Left renal pelvis (tissue), 4 donors: ENCODE measurements around the gene PARP16. TPM values are rescaled to one million over a fixed set of nuclear protein-coding genes. Genes with fewer than 3 reads are reported as not detected.
A peak's percentile ranks its signal among the peaks of the same experiment; 100 is the strongest.

Experiments used
- DNase-seq, 4 donors: peaks; one replicate each; pipeline ENCODE4 v3.0.0-alpha.2; 2013; ENCODE audit warnings: low read depth in 4 of 4, low spot score in 3 of 4
- polyA plus RNA-seq, 4 donors: library from polyadenylated mRNA; unstranded; fragments of 120-200 nt; gene quantifications; one replicate each; pipeline ENCODE4 v1.2.1, GENCODE V29; 2013; ENCODE audit not compliant: insufficient read length in 4 of 4

The PARP16 gene, protein sequence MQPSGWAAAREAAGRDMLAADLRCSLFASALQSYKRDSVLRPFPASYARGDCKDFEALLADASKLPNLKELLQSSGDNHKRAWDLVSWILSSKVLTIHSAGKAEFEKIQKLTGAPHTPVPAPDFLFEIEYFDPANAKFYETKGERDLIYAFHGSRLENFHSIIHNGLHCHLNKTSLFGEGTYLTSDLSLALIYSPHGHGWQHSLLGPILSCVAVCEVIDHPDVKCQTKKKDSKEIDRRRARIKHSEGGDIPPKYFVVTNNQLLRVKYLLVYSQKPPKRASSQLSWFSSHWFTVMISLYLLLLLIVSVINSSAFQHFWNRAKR
- 10 to 100 TPM; 17.7 to 24.0 (median 19.4) TPM for polyA plus RNA-seq

DNA sequence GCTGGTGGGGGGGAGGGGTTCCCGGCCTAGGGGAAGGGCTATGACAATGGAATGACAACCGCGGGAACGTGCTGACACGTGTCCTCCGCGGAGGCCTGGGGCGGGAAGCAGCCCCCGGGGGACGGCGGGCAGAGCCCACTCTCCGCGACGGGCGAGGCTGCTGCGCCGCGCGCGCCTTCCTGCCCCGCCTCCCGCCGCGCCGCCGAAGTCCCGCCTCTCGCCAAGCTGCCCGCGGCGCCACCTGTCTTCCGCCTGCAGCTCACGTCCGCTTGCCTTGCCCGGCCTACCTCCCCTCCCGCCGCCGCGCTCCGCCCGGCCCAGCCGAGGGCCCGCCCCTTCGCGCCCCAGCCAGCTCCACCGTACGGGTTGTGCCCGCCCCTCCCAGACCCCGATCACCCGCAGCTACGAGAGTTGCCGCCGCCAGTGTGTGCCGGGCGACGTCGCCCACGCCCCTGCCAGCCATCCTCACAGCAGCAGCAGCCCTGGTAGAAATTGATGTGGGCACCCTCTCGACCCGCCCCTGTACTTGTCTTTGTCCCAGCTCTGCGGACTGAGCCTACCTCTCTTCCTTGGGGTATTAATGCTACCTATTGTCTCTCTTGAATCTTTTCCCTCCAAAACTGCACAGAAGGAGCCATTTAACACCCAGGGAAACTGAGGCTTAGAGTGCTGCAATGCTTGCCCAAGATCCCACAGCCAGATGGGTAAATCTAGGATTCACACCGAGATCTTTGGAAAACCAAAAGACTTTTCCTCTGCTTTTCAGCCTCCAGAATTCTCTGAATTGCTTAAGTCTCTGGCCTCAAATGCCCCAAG is at the start of gene PARP16:
Gene PARP16 (minus strand): TSS at position 180 of the 816 bp plus-strand sequence. CDS start 457 bp downstream, outside the sequence.
- peak; percentile 66 to 82 (median 80) for DNase-seq

- no peak for DNase-seq
Measured at GRCh38 chr15:65335278-65336055, 48.8 kb upstream of the PARP16 start.

DNA sequence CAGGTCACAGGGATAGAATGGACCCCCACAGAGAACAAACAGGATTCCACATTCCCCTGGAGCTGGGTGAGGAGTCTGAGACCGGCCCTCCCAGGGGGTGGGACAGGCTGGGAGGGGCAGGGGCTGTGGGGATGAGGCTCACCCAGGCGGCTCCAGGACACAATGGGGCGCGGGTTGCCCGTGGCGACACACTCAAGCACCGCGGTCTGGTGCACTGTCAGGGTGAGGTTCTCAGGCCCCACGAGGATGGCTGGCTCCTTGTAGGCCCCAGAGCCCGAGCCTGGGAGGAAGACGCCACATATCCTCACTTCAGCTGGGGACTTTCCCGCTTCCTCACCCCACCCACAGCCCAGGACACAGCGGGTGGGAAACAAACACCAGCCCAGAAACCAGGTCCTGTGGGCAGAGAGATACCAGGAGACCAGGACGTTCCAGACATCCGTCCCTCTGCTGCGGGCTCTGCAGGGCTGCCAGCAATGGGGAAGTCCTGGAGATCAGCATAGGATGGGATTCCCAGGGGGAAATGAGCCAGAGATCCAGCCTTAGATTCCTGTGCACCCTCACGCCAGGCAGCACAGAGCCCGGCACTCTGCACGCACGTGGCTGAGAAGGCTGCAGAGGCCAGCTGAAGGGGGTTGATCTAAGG is 48.0 kb upstream of the PARP16 start:
- DNase-seq = no peak

DNA sequence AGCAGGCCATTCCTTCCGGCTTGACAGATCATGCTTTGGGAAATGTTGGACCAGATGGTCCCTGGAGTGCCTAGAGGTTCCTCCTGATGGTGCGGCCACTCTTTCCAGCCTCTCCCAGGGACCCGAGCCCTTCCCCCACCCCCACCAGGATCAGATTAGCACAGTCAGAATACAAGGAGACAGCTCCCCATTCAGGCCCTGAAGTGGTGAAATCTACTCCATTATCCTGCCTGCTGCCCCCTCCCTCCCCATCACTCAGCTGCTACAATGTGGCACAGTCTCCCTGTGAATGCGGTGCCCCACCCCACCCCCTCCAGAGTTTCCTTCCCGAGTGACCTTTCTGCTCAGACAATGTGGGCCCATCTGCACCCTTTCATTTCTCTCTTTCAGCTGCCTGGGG is 47.2 kb upstream of the PARP16 start:
- no peak for DNase-seq

DNA sequence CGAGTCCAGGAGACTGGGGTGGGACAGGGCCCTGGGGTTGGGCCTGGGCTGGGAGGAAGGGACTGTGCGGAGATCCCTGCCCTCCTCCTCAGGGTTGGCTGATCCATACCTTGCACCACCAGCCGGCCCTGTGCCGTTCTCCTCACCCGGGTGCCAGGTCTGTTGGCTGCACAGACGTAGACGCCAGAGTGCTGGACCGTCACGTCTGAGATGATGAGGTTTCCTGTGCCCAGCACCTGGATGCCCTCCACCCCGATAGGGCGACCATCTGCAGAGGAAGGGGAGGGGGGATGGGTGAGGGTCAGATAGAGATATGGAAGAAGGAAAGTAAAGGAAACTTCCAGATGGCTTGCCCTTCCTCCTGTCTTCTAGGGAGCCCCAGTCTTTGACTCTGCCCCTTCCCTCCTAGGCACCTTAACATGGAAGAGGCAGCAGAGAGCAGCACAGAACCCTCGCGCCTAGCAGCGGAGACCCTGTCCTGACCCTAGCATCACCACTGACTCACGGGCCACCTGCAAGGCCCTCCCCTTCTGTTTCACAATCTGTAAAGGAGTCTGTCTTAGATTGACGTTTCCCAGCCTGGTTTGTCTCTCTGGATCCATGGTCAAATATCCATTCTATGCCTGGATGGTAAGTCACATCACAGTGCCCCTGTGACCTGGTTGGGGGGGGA is 46.6 kb upstream of the PARP16 start:
- DNase-seq = no peak

DNA sequence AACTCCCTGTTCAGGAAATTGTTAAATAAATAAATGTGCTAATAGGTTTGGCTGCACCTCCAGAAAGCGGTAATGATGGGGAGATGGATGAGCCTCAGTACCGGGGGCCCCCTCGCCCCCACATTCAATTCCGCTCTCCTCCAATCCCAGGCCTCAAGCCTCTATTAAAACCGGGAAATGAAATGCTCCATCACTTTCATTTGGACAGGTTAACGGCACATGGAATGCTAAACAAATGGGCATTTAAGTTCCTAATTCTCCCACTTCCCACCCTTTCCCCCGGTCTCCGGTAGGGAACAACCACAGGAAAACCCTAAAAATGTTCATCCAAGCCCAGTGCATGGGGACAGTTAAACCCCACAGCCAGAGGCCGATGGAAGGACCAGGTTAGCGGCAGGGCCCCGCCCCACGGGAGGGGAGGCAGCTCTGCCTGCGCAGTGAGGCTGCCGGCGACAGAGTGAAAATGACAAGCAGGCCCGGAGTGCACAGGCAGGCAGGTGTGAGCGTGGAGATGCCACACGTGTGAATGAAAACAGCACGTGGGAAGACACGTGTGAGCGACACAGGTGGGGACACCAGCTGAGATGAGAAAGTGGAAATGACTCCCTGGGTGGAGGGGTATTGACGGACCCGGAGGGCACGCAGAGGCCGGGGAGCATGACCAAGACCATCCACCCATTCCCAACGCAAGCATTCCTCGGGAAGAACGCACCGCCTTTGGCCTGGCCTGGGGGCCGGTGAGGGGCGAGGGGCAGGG is 45.9 kb upstream of the PARP16 start:
- DNase-seq = no peak

DNA sequence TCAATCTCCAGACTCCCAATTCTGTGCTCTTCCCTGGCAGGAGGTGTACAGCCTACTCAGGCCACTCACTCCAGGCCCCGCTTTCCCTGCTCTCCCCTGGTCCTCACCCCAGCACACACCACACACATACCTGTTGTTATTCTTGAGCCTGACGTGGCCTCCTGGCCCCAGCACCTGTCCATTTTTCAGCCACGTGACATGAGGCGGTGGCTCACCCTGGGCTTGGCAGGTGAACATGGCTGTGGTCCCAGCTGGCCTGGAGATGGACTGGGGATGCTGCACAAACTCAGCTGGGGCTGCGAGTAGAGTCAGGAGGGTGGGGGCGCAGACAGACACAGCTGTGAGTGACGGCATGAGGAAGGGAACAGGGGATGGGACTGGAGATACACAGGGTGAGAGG is 45.1 kb upstream of the PARP16 start:
- DNase-seq = no peak

DNA sequence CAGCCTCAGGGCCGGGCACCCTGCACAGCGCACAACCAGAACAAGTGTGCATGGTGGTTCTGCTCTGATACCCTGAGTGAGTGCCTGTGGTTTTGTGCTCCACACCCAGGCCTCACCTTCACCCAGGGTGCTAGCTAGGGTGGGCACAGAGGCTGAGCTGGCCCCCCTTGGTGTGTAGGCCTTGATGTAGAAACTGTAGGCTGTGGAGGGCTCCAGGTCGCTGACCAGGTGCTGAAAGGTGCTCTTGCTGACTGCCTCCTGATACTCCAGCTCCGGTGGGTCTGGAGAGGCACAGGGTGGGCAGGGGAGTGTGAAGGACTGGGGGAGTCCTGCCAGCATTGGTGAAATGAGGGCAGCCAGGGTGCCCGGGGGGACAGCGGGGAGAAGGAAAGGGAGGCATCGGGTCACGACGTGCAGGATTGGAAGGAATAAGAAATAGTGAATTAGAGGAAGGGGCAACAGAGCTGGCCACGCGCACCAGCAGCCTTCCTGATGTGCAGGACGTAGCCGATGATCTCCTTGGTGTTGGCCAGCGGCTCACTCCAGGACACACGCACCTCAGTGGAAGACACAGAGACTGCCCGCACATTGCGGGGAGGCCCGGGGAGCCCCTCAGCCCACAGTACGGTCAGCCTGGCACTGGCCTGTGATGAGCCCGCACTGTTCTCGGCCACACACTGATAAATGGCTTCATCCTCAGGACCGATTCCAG is 44.4 kb upstream of the PARP16 start:
- DNase-seq = no peak

- DNase-seq = no peak
Measured at GRCh38 chr15:65329984-65330735, 43.5 kb upstream of the PARP16 start.

DNA sequence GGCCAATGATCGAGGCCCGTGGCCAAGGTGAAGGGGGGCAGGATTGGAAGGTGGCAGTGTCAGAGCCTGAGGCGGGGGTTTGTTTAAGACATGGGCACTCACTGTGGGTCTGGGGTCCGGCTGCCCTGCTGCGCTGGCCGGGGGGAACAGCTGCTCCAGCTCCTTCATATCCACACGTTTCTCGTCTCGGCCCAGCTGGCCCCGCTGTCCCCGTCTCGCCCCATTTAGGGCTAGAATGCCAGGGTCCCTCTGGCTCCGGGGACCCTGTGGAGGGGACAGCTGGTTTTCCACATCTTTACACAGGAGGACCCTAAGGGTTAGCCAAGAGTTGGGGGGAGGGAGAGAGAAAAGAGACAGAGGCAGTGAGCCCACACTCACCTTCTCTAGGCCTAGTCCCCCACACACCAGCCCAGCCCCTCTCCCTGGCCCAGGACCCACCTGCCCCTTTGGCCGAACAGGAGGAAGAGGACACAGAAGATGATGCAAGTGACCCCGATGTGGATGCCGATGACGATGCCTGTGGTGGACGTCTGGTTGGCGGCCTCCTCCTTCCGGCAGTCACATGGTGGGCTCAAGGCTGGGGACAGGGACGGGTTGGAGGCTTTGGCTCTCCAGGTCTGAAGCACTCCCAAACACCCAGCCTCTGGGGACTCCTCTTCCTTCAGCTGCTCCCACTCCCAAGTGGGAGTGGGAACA is 42.8 kb upstream of the PARP16 start:
- DNase-seq = no peak

- DNase-seq = no peak
Measured at GRCh38 chr15:65328506-65329287, 42.0 kb upstream of the PARP16 start.

GRCh38 chr15:65327651-65328393 is 41.1 kb upstream of the PARP16 start:
- DNase-seq = no peak

- DNase-seq = no peak
Measured at GRCh38 chr15:65326818-65327217, 40.1 kb upstream of the PARP16 start.

DNA sequence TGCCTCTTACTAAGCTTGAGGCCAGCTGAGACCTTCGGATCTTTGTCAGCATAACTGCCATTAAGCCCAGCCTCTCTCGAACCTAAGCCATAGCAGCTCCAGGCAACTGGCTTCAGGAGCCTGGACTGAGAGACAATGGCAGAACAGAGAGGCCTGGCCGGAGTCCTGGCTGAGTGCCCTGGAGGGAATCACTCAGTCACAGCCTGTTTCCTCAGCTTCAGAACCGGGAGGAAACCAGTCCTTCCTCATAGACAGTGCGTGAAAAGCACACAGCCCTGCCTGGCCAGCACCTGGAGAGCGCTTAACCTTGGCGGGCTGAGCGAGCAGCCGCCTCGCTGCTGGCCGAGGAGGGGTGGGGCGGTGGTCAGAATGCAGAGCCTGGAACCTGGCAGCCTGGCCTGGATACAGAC is 39.4 kb upstream of the PARP16 start:
- no peak for DNase-seq

- DNase-seq = no peak
Measured at GRCh38 chr15:65323071-65323511, 36.4 kb upstream of the PARP16 start.

DNA sequence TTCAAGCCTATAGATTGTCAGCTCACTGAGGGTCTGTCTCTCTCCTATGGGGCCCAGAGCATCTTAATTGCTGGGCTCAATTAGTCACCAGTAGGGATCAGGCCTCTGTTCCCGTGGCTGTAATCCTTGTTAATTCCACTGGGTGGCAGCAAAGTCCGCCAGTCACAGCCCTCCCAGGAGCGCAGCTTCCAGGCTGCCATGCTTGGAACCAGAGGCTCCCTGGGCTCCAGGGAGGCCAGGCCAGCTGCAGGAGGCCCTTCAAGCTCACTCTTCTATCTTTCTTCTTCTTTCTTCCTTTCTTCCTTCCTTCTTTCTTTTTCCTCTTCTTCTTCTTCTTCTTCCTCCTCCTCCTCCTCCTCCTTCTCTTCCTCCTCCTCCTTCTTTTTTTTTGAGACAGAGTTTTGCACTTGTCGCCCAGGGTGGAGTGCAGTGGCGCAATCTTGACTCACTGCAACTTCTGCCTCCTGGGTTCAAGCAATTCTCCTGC is 32.2 kb upstream of the PARP16 start:
- peak in 2 of 4 donors; percentile 63 to 74 for DNase-seq
